PC-3 (cell line): ENCODE data around the gene SOCS2.

Experiments
- CTCF ChIP-seq: fragments of 300-600 bp; sonication (generic); conservative IDR thresholded peaks from 2 replicates; pipeline ENCODE4 v1.5.1; 2017; ENCODE audit warnings: antibody characterized with exemption, low read depth, mild to moderate bottlenecking, low read length
- EZH2 ChIP-seq: fragments of 300-600 bp; sonication (generic); IDR thresholded peaks from one replicate; pipeline ENCODE4 v1.6.1; 2017; ENCODE audit warnings: antibody characterized with exemption, mild to moderate bottlenecking, low read length; ENCODE audit not compliant: unreplicated experiment
- EZH2phosphoT487 ChIP-seq: fragments of 300-600 bp; sonication (generic); IDR thresholded peaks from 2 replicates; pipeline ENCODE4 v1.6.1; 2018; ENCODE audit warnings: mild to moderate bottlenecking, antibody characterized with exemption, low read length, borderline replicate concordance

- TF ChIP-seq CTCF (no peak), EZH2 (no peak), EZH2phosphoT487 (no peak)
Measured at GRCh38 chr12:93569301-93569655, 3.2 kb upstream of the SOCS2 start.
